HepG2 (cell line): Measurements from ENCODE around the gene BET1L. TPM values are rescaled to one million over a fixed set of nuclear protein-coding genes. Genes with fewer than 3 reads are reported as not detected.
A peak's percentile ranks its signal among the peaks of the same experiment; 100 is the strongest.

Experiments
- ATAC-seq: fragments of 200-7000 bp; cut with Tn5 transposase; 3 replicates; pipeline ENCODE4 v1.9.1; 2020; ENCODE audit warnings: mild to moderate bottlenecking, moderate library complexity
- BruUV-seq: library from RNA; stranded (reverse); fragments of 400-500 nt; replicated peaks from 2 replicates; lab custom pipeline; 2021; lab: Mats Ljungman, UMichigan
- CTCF ChIA-PET: fragments of 300-600 bp; formaldehyde crosslinking; extraction: SDS; loops from one replicate; lab custom pipeline; 2021; ENCODE audit warnings: low total read pairs, inconsistent platforms, low intra/inter-chr PET ratio; lab: Yijun Ruan, JAX
- POLR2A ChIA-PET: fragments of 350-600 bp; sonication (Branson Sonifier 250); formaldehyde crosslinking; loops from one replicate; lab custom pipeline; 2020; ENCODE audit warnings: antibody characterized with exemption, inconsistent platforms; lab: Yijun Ruan, JAX
- DNase-seq: peaks from one replicate; pipeline ENCODE4 v3.0.0-alpha.2; 2015; ENCODE audit warnings: low spot score
- FAIRE-seq: peaks from 3 replicates; lab custom pipeline; 2011; peaks lifted over from hg19 to GRCh38; lab: Jason Lieb, UNC
- H2AFZ ChIP-seq: one replicate; pipeline ENCODE4 v1.6.1; 2011; ENCODE audit warnings: low read length, inconsistent platforms
- H3K27ac ChIP-seq: fragments of 300-600 bp; 3 replicates; pipeline ENCODE4 v1.8.0; 2011; ENCODE audit warnings: mixed run types, mild to moderate bottlenecking, mixed read lengths, low read length, inconsistent platforms; ENCODE audit not compliant: insufficient read depth; ENCODE audit errors: extremely low read length
- H3K27me3 ChIP-seq, 2 experiments: fragments of 200-600 bp in 1 of 2; 2 replicates in 1 of 2; 3 replicates in 1 of 2; pipeline versions ENCODE4 v1.6.0 to v1.8.0; 2011; ENCODE audit warnings: low read length in 2 of 2, mild to moderate bottlenecking in 2 of 2, moderate library complexity in 2 of 2, inconsistent platforms in 1 of 2; ENCODE audit not compliant: insufficient read depth in 2 of 2, control insufficient read depth in 1 of 2
- H3K36me3 ChIP-seq, 2 experiments: fragments of 200-600 bp in 1 of 2; replicated peaks in 1 of 2; 2 replicates in 1 of 2; 3 replicates in 1 of 2; pipeline versions ENCODE4 v1.5.1 to v1.8.0; 2011; ENCODE audit warnings: low read length in 2 of 2, inconsistent platforms in 1 of 2; ENCODE audit not compliant: insufficient read depth in 2 of 2, control insufficient read depth in 1 of 2
- H3K4me1 ChIP-seq: 2 replicates; pipeline ENCODE4 v1.5.1; 2012; ENCODE audit warnings: low read length, inconsistent platforms; ENCODE audit not compliant: insufficient read depth
- H3K4me2 ChIP-seq: 2 replicates; pipeline ENCODE4 v1.6.0; 2011; ENCODE audit warnings: low read depth, low read length, inconsistent platforms
- H3K4me3 ChIP-seq, 3 experiments: fragments of 200-600 bp in 1 of 3; sonication (generic), shearing (Covaris generic) in 1 of 3; replicated peaks in 1 of 3; 2 replicates each; pipeline ENCODE4 v1.5.1; 2011 to 2016; ENCODE audit warnings: low read length in 3 of 3, inconsistent platforms in 2 of 3, low read depth in 2 of 3, mild to moderate bottlenecking in 2 of 3, control low read depth in 1 of 3, mixed read lengths in 1 of 3; ENCODE audit not compliant: insufficient read depth in 1 of 3
- H3K79me2 ChIP-seq: one replicate; pipeline ENCODE4 v1.6.1; 2011; ENCODE audit warnings: low read length, inconsistent platforms; ENCODE audit not compliant: insufficient read depth
- H3K9ac ChIP-seq: 2 replicates; pipeline ENCODE4 v1.6.0; 2011; ENCODE audit warnings: mild to moderate bottlenecking, low read depth, low read length, inconsistent platforms; ENCODE audit not compliant: insufficient read depth
- H3K9me3 ChIP-seq: 2 replicates; pipeline ENCODE4 v1.5.1; 2012; ENCODE audit warnings: mild to moderate bottlenecking, low read length
- H4K20me1 ChIP-seq: 2 replicates; pipeline ENCODE4 v1.6.0; 2011; ENCODE audit warnings: inconsistent platforms, mild to moderate bottlenecking, low read length, moderate library complexity; ENCODE audit not compliant: insufficient read depth
- AGO1 ChIP-seq: fragments of 200-400 bp; formaldehyde crosslinking; IDR thresholded peaks from 2 replicates; pipeline ENCODE4 v1.6.1; 2017; ENCODE audit warnings: mild to moderate bottlenecking, low read depth, low read length, moderate library complexity; ENCODE audit not compliant: poor library complexity, severe bottlenecking
- ARHGAP35 ChIP-seq: sonication (generic); formaldehyde crosslinking; IDR thresholded peaks from 2 replicates; pipeline ENCODE4 v1.9.0; 2022; ENCODE audit warnings: mild to moderate bottlenecking, inconsistent platforms, moderate library complexity, missing genetic modification reagents, borderline replicate concordance
- MXD4 ChIP-seq: IDR thresholded peaks from 2 replicates; pipeline ENCODE4 v1.6.1; 2016; ENCODE audit warnings: mild to moderate bottlenecking, missing biosample characterization, missing genetic modification reagents
- PLRG1 ChIP-seq: fragments of 450-650 bp; conservative IDR thresholded peaks from 2 replicates; pipeline ENCODE4 v1.6.1; 2016
- TEAD2 ChIP-seq: sonication (generic); formaldehyde crosslinking; IDR thresholded peaks from 2 replicates; pipeline ENCODE4 v1.9.0; 2021; ENCODE audit warnings: missing genetic modification reagents
- ZBTB7B ChIP-seq: sonication (generic); formaldehyde crosslinking; IDR thresholded peaks from 2 replicates; pipeline ENCODE4 v1.4.0; 2020; ENCODE audit warnings: missing genetic modification reagents
- ZNF556 ChIP-seq: sonication (generic); formaldehyde crosslinking; IDR thresholded peaks from 2 replicates; pipeline ENCODE4 v1.4.0; 2020; ENCODE audit warnings: mild to moderate bottlenecking, missing genetic modification reagents, borderline replicate concordance
- ZNF7 ChIP-seq: IDR thresholded peaks from 2 replicates; pipeline ENCODE4 v1.6.1; 2016; ENCODE audit warnings: missing biosample characterization, missing genetic modification reagents
- WGBS: methylation state at CpG from one replicate; pipeline ENCODE4 v1.1.6; 2017; ENCODE audit warnings: low lambda C conversion rate; 5-methylcytosine and 5-hydroxymethylcytosine counted together
- in situ Hi-C: cut with HindIII; loops from 2 replicates; pipeline ENCODE4 v1.10.0; 2017; ENCODE audit warnings: low pct_unique_long_range_greater_than_20kb; ENCODE audit not compliant: extremely low pct_ligation_motif_present
- intact Hi-C: fragments of 100-400 bp; cut with micrococcal nuclease; formaldehyde crosslinking; loops from one replicate; pipeline ENCODE4 v1.10.0; 2022; ENCODE audit not compliant: unreplicated experiment
- polyA plus RNA-seq, 8 experiments: library from polyadenylated mRNA; depleted of rRNA in 3 of 8; stranded (reverse) in 7 of 8; unstranded in 1 of 8; fragments of >200 nt; fragmentation: Illumina TruSeq in 4 of 8; extraction: Trizol in 4 of 8; gene quantifications; 2 replicates each; pipeline versions ENCODE4 v1.2.1 to v1.2.3, GENCODE V29; 2011 to 2016; ENCODE audit warnings: low read depth in 4 of 8, missing spikeins in 1 of 8, mixed read lengths in 1 of 8; ENCODE audit not compliant: insufficient read depth in 1 of 8
- total RNA-seq, 5 experiments: library from RNA; depleted of rRNA; stranded (reverse); fragments of >200 nt; fragmentation: Illumina TruSeq; extraction: Trizol; gene quantifications; 2 replicates each; pipeline ENCODE4 v1.2.3, GENCODE V29; 2016; ENCODE audit warnings: low read depth in 1 of 5
- TF ChIP-seq, protein P1 (sequence below): sonication (generic); formaldehyde crosslinking; IDR thresholded peaks from 2 replicates; pipeline ENCODE4 v1.5.0; 2020; ENCODE audit warnings: missing genetic modification reagents, mild to moderate bottlenecking, borderline replicate concordance
- TF ChIP-seq, protein P2 (sequence below): sonication (generic); formaldehyde crosslinking; IDR thresholded peaks from 2 replicates; pipeline ENCODE4 v1.4.0; 2020; ENCODE audit warnings: missing genetic modification reagents
- TF ChIP-seq, protein P3 (sequence below): IDR thresholded peaks from 2 replicates; pipeline ENCODE4 v1.6.1; 2016; ENCODE audit warnings: missing compliant biosample characterization, missing genetic modification reagents, borderline replicate concordance

The BET1L gene
- total and polyA plus RNA-seq, 2 of the 13 experiments (the other 11 are each of a cell fraction or from before 2014, with no cell fraction given) = 26.2 to 59.6 TPM

DNA sequence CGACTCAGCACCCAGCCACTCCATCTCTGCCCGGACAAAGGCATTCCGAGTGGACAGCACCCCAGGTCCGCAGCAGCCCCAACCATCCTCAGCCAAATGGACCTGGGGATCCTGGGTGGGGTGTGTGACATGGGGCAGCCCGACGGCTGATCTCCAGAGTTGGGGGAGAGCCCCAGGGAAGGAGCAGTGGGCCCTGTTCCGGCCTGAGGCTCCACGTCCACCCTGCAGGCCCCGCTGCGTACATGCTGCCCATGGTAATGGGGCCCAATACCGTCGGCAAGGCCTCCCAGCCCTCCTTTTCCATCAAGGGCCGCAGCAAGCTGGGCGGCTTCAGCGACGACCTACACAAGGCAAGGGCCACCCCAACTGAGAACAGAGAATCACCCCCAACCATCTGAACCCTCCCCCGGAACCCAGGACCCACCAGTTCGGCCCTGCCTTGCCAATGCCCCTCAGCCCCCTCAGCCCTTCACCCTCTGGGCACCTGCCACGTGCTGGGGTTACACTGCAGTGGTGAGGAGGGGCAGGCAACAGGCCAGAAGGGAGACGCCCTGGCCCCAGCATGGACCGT is 8.9 kb downstream of the BET1L start:
- peak; percentile 22 for TF ChIP-seq AGO1
- TF ChIP-seq, protein P1, sequence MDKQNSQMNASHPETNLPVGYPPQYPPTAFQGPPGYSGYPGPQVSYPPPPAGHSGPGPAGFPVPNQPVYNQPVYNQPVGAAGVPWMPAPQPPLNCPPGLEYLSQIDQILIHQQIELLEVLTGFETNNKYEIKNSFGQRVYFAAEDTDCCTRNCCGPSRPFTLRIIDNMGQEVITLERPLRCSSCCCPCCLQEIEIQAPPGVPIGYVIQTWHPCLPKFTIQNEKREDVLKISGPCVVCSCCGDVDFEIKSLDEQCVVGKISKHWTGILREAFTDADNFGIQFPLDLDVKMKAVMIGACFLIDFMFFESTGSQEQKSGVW (CRISPR knock-in tag) = no peak
- ChIA-PET CTCF (no interaction called here), POLR2A (no interaction called here)
- 61% methylated on average over 5 of the region's 21 CpGs for WGBS
- Histone ChIP-seq H3K27me3 (peaks cover 0 to 1% of the 10 kb centered on the region in 2 experiments; a peak in 1 of 5 replicates), H2AFZ (no peak overlapping the region), H3K9me3 (no peaks in the 10 kb centered on the region), H3K36me3 (no peaks in the 10 kb centered on the region), H3K9ac (no peak overlapping the region), H3K4me1 (0 out of 2 replicates have a peak, but pooled peaks cover 5% of the 10 kb centered on the region), H4K20me1 (no peaks in the 10 kb centered on the region), H3K4me3 (no peak overlapping the region), H3K79me2 (no peaks in the 10 kb centered on the region), H3K27ac (no peak overlapping the region), H3K4me2 (no peak overlapping the region)
- intact Hi-C loops (no loop called here), in situ Hi-C loops (no loop called here)
- BruUV-seq = no TSS peak
- ATAC-seq = no peak; the same call in 1 of the 3 replicates
- FAIRE-seq = no peak
- DNase-seq = no peak

DNA sequence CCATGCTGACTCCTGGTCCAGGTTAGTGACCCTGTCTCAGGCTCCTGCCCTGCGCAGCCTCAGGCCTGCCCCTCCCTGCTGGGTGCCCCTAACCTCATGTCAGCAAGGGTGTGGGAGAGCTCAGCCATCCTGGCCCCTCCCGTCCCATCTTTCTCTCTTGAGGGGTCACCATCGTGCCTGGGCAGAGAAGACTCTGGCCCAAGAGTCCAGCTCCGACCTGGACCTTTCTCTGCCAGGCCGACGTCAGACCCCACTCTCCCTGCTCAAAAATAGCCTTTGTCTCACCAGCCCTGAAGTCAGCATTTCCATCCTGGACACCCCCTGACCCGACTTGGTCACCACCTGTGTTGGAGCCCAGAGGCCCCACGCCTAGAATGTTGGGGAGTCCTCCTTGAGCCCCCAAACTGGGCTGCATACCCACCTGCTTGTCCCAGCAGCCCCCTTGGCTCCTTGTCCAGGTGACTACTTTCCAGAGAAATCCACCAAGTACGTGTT is 9.4 kb downstream of the BET1L start:
- Histone ChIP-seq H3K79me2 (no peaks in the 10 kb centered on the region), H3K9ac (no peak overlapping the region), H3K4me1 (0 out of 2 replicates have a peak, but pooled peaks cover 5% of the 10 kb centered on the region), H3K4me2 (no peak overlapping the region), H3K4me3 (no peak overlapping the region), H3K27ac (no peak overlapping the region), H2AFZ (no peak overlapping the region), H4K20me1 (no peaks in the 10 kb centered on the region), H3K9me3 (no peaks in the 10 kb centered on the region), H3K36me3 (no peaks in the 10 kb centered on the region), H3K27me3 (peaks cover 0 to 1% of the 10 kb centered on the region in 2 experiments; a peak in 1 of 5 replicates)
- peak; percentile 12 for ATAC-seq
- FAIRE-seq = no peak
- intact Hi-C loops = no loop called here
- DNase-seq = no peak
- TF ChIP-seq ZNF556 (CRISPR knock-in tag) (no peak), ZNF7 (no peak), ZBTB7B (CRISPR knock-in tag) (no peak), MXD4 (CRISPR knock-in tag) (no peak), ARHGAP35 (CRISPR knock-in tag) (no peak), TEAD2 (CRISPR knock-in tag) (no peak), PLRG1 (no peak)
- TF ChIP-seq, protein P2, sequence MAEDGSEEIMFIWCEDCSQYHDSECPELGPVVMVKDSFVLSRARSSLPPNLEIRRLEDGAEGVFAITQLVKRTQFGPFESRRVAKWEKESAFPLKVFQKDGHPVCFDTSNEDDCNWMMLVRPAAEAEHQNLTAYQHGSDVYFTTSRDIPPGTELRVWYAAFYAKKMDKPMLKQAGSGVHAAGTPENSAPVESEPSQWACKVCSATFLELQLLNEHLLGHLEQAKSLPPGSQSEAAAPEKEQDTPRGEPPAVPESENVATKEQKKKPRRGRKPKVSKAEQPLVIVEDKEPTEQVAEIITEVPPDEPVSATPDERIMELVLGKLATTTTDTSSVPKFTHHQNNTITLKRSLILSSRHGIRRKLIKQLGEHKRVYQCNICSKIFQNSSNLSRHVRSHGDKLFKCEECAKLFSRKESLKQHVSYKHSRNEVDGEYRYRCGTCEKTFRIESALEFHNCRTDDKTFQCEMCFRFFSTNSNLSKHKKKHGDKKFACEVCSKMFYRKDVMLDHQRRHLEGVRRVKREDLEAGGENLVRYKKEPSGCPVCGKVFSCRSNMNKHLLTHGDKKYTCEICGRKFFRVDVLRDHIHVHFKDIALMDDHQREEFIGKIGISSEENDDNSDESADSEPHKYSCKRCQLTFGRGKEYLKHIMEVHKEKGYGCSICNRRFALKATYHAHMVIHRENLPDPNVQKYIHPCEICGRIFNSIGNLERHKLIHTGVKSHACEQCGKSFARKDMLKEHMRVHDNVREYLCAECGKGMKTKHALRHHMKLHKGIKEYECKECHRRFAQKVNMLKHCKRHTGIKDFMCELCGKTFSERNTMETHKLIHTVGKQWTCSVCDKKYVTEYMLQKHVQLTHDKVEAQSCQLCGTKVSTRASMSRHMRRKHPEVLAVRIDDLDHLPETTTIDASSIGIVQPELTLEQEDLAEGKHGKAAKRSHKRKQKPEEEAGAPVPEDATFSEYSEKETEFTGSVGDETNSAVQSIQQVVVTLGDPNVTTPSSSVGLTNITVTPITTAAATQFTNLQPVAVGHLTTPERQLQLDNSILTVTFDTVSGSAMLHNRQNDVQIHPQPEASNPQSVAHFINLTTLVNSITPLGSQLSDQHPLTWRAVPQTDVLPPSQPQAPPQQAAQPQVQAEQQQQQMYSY (CRISPR knock-in tag) = no peak
- TF ChIP-seq, protein P3, sequence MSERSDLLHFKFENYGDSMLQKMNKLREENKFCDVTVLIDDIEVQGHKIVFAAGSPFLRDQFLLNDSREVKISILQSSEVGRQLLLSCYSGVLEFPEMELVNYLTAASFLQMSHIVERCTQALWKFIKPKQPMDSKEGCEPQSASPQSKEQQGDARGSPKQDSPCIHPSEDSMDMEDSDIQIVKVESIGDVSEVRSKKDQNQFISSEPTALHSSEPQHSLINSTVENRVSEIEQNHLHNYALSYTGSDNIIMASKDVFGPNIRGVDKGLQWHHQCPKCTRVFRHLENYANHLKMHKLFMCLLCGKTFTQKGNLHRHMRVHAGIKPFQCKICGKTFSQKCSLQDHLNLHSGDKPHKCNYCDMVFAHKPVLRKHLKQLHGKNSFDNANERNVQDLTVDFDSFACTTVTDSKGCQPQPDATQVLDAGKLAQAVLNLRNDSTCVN (CRISPR knock-in tag) = no peak
- POLR2A ChIA-PET = no interaction called here
- CTCF ChIA-PET = no interaction called here
- no TSS peak for BruUV-seq
- WGBS = 68% methylated on average over 9 of the region's 9 CpGs
- in situ Hi-C loops = no loop called here
